LNCAP (cell line): ENCODE measurements around the gene RBM20.

Experiments
- TF ChIP-seq, protein P1 (sequence below): fragments of 450-650 bp; IDR thresholded peaks from 2 replicates; pipeline ENCODE4 v1.5.1; 2017; ENCODE audit warnings: mild to moderate bottlenecking

RBM20 gene

DNA sequence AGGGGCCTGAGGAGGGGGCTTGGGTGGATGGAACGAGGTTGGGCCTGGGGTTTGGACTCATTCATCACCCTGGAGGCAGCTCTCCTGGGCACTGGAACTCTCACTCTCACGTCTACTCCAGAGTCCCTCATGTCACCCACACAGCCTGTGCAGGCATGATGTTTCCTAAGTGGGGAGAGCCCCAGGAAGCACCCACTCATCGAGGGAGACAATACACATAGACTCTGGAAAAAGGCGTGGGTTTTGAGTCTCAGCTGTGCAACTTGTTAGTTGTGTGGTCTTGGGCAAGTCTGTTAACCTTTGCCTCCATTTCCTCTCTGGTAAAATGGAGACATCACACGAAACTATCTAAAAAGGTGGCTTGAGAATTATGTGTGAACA is 25.9 kb upstream of the RBM20 start:
- TF ChIP-seq, protein P1, sequence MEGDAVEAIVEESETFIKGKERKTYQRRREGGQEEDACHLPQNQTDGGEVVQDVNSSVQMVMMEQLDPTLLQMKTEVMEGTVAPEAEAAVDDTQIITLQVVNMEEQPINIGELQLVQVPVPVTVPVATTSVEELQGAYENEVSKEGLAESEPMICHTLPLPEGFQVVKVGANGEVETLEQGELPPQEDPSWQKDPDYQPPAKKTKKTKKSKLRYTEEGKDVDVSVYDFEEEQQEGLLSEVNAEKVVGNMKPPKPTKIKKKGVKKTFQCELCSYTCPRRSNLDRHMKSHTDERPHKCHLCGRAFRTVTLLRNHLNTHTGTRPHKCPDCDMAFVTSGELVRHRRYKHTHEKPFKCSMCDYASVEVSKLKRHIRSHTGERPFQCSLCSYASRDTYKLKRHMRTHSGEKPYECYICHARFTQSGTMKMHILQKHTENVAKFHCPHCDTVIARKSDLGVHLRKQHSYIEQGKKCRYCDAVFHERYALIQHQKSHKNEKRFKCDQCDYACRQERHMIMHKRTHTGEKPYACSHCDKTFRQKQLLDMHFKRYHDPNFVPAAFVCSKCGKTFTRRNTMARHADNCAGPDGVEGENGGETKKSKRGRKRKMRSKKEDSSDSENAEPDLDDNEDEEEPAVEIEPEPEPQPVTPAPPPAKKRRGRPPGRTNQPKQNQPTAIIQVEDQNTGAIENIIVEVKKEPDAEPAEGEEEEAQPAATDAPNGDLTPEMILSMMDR: no peak

DNA sequence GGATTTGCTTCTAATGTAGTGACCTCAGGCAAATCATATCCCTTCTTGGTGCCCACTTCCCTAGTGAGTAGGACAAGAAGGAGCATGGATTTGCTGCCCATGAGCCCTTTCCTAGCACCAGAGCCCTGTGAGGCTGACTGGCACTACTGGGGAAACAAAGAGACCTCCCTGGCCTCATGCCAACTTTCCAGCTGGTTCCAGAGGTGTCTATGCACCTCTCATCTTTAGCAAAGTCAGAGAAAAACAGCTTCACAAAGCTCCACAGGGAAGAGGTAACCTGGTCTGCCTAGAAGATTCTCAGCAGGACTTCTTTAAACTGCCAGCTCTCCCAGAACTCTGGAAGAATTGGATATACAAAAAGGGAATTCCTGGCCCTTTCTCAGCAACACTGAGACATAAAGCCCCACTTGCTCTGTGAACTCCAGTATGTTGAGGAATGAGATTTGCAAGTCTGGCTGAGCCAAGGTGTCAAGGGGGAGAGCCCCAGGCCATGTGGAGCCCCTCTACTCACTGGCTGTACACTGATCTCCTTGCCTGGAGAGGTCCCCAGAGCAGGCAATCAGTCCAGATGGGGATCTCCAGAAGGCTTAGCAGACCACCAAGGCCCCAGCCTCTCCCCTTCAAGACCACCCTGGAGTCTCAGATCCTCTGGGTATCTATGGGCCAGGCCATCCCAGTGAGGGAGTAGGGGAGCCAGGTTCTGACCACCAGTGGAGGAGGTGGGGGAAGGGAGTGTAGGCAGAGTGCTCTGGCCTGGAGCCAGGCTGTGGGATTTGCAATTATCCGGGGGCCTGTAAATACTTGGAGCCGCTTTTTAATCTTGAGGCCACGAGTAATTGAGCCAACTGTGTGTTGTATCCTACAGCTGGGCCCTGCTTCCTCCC is 24.4 kb upstream of the RBM20 start:
- TF ChIP-seq, protein P1: no peak

DNA sequence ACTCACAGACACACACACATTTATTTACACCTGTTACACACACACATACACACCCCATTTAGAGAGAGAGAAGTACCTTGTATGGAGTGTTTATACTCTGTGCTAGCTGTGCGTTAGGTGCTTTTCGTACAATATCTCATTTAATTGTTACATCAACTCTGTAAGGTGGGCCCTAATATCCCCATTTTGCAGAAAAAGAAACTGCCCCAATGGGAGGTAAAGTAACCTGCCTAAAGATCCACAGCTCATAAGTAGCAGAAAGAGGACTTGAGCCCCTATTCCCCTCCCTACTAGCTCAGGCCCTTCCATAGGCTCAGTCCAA is 23.8 kb upstream of the RBM20 start:
- TF ChIP-seq, protein P1: no peak

DNA sequence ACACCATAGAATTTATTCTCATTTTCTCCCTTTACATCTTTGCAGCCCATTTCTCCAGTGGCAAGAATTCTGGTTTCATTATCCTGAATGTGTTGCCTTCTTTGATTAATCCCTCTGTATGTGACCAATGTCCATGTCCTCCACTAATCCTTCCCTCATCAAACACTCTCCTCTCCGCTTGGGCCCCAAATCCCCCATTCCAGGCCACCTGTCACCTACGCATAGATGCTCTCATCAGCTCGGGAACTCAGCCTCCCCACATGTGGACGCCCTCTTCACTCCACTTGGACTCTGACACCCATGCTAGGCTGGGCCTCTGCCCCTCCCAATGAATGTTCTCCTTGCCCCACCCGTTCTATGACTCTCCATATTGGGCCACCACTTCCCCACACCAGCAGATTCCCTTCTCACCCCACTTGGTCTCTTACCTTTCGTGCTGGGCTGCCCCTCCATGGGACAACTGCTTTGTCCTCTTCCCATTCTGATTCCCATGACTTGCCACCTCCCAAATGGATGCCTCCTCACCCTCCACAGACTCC is 18.7 kb upstream of the RBM20 start:
- TF ChIP-seq, protein P1: no peak

DNA sequence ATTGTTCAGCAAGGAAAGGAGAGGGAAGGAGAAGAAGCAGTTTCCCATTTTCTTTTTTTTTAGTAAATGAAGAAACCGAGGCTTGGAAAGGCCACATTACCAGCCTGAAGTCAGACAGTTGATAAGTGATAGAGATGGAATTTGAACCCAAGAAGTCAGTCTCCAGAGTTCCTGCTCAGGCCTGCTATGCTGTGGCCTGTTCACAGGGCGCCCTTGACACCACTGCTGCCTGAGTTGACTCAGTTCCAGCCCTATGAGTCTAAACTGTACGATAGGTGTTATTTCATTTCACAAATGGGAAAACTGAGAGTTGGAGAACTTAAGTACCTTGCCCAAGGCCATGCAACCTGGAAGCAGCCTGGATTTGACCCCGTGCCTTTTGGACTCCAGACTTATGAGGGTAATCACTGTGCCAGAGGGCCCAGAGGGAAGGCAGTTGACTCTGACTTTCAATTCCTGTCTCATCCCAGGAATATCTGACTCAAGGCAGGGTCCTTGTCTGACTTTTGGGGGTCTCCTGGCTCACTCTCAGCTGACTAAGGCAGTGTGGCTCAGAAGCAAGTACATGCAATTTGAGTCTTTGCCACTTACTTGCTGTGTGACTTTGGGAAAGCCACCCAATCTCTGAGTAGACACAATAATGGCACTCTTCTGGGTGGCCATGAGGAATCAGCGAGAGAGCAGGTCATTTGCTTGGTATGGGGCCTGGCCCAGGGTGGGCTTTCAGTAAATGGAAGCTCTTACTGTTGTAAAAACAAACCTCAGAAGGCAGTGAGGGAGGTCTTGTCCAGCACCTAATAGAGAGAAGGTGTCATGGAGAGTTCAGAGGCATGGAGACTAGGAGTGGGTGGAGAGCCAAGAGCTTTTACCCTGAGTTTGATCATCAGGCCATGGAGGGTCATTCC is 17.9 kb upstream of the RBM20 start:
- TF ChIP-seq, protein P1: no peak

DNA sequence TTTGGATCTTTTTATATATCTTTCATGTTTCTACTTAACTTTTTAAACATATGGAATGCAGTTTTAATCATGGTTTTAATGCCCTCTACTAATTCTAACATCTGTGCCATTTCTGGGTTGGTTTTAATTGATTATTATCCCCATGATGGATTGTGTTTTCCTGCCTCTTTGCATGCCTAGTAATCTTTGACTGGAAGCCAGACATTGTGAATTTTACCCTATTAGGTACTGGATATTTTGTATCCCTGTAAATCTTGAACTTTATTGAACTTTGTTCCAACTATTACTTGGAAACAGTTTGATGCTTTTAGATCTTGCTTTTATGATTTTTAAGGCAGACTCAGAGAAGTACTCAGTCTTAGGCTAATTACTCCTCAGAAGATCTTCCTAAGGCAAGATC is 16.0 kb upstream of the RBM20 start:
- TF ChIP-seq, protein P1: no peak

DNA sequence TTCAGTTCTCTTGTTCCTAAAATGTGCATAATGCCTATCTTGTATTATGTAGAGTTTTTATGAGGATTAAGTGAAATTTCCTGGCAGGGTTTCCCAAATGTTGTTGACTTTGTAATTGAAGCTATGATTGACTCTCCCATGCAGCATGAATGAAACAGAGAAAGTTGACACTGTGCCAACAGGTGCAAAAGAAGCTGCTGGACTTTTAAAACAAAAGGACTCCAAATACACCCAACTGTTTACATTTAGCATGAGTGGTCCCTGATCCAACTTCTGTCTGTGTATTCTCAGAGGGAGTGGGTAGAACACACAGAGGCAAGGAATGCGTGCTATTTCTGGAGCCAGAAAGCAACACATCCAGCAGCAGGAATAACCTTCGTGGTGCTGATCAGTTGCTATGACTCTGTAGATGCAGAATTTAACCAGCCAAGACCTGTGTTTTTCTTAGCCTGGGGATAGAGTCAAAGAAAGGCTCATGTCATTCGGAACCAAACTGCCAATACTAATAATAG is 14.4 kb upstream of the RBM20 start:
- TF ChIP-seq, protein P1: no peak
